ENCODE results near the gene SERPINA1.

The SERPINA1 gene

DNA sequence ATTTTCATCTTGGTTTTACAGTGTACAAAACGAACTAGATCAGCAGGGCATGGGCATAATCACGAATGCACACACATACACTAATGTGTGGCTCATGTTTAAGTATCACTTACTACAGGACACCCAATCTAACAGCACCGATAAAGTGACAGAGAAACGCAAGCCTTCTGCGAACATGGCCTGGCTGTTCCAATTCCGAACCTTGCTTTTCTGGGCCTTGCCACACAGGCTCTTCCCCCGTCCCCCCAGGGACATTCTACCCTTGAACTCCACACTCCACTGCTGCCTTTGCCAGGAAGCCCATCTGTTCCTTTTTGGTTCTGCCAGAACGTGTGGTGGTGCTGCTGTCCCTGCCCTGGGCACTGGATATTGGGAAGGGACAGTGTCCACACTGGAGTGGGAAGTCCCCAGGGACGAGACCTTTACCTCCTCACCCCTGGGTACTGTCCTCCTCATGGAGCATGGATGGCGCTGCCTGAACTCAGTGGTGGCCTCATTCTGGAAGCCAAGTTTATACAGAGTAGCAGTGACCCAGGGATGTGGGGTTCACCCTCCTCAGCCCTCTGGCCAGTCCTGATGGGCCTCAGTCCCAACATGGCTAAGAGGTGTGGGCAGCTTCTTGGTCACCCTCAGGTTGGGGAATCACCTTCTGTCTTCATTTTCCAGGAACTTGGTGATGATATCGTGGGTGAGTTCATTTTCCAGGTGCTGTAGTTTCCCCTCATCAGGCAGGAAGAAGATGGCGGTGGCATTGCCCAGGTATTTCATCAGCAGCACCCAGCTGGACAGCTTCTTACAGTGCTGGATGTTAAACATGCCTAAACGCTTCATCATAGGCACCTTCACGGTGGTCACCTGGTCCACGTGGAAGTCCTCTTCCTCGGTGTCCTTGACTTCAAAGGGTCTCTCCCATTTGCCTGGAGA, 7.9 kb downstream of the SERPINA1 start:
- DNase-seq (ENCODE audit: low read depth) = no peak
- no peak overlapping the region for H3K4me3 ChIP-seq (ENCODE audit: control insufficient read depth, low read depth, low read length)
- TF ChIP-seq, protein P1, sequence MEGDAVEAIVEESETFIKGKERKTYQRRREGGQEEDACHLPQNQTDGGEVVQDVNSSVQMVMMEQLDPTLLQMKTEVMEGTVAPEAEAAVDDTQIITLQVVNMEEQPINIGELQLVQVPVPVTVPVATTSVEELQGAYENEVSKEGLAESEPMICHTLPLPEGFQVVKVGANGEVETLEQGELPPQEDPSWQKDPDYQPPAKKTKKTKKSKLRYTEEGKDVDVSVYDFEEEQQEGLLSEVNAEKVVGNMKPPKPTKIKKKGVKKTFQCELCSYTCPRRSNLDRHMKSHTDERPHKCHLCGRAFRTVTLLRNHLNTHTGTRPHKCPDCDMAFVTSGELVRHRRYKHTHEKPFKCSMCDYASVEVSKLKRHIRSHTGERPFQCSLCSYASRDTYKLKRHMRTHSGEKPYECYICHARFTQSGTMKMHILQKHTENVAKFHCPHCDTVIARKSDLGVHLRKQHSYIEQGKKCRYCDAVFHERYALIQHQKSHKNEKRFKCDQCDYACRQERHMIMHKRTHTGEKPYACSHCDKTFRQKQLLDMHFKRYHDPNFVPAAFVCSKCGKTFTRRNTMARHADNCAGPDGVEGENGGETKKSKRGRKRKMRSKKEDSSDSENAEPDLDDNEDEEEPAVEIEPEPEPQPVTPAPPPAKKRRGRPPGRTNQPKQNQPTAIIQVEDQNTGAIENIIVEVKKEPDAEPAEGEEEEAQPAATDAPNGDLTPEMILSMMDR (conservative IDR thresholded peaks at IDR 0.05; ENCODE audit: control insufficient read depth, insufficient read depth, low read depth, low read length) = no peak

DNA sequence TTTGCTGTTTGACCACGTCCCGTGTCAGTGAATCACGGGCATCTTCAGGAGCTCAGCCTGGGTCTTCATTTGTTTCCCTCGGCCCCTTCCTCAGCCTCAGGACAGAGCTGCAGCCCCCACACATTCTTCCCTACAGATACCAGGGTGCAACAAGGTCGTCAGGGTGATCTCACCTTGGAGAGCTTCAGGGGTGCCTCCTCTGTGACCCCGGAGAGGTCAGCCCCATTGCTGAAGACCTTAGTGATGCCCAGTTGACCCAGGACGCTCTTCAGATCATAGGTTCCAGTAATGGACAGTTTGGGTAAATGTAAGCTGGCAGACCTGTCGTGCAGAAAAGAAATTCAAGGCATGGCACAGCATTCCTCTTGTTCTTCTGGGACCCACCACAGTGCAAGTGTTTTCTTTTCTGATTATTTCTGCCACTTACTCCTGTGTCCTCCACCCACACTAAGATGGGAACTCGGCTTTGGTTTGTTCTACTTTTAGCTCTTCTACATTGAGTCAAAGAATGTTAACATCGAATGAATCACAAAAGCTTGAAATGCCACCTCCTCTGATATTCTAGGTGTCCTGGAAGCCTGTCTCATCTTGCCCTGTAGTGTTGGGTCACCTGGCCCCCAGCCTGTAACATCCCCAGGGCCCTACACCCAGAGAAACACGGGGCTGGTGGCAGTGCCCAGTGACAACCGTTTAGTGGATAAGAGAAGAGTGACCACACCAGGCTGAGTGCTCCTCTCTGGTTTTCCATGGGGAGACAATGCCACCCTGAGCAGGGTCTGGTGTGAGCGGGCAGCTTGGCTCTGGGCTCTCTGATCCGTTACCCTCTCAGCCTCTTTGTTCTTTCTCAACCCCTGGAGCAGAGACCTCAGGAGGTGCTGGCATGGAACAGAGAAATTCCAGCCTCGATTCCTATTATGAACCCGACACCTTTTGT, 8.8 kb downstream of the SERPINA1 start:
- DNase-seq (ENCODE audit: low read depth) = no peak
- TF ChIP-seq, protein P1 (conservative IDR thresholded peaks at IDR 0.05; ENCODE audit: control insufficient read depth, insufficient read depth, low read depth, low read length) = no peak
- no peak overlapping the region for H3K4me3 ChIP-seq (ENCODE audit: control insufficient read depth, low read depth, low read length)

DNA sequence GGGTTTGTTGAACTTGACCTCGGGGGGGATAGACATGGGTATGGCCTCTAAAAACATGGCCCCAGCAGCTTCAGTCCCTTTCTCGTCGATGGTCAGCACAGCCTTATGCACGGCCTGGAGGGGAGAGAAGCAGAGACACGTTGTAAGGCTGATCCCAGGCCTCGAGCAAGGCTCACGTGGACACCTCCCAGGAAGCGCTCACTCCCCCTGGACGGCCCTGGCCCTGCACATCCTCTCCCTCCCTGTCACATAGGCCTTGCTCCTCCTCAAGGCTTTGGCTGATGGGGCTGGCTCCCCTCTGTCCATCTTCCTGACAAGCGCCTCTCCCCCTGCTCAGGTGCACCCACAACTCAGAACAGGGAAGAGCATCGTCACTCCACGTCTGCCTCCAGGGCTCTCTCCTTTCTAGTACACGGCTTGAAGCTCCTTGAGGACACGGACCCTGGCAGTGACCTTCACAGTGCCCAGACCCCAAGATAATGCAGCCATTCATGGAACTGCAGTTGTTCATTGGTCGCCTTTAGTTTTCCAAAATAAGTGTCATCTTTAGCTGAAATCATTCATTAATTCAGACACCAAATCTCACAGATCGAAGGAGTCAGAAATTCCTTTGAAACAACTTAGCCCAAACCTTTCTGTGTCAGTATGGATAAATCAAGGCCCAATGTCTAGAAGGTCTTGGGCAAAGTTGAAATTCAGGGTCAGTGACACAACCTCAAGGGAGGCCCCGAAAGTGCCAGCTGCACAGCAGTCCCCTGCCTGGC, 9.7 kb downstream of the SERPINA1 start:
- no peak overlapping the region for H3K4me3 ChIP-seq (ENCODE audit: control insufficient read depth, low read depth, low read length)
- no peak for DNase-seq (ENCODE audit: low read depth)
- TF ChIP-seq, protein P1 (conservative IDR thresholded peaks at IDR 0.05; ENCODE audit: control insufficient read depth, insufficient read depth, low read depth, low read length) = no peak

DNA sequence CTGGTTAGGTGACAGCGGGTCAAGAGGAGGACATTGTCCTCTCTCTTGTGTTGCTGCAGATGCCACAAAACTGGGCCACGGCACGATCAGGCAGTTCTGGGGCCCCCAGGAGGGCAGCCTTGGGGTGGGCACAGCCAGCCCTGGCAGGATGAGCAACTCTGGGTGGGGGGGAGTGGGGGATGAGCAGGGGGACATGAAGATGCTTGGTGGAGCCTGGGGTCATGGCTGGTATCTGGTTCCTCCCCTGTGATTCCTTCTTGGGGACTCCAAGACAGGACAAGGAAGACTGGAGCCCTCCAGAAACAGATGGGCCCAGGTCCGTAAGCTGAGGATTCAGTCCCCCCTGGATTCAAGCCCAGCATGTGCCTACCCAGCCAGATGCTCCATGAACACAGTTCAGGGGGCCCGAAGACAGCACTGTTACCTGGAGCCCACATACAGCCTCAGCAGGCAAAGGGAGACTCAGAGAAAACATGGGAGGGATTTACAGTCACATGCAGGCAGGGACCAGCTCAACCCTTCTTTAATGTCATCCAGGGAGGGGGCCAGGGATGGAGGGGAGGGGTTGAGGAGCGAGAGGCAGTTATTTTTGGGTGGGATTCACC, 10.4 kb downstream of the SERPINA1 start:
- no peak overlapping the region for H3K4me3 ChIP-seq (ENCODE audit: control insufficient read depth, low read depth, low read length)
- no peak for DNase-seq (ENCODE audit: low read depth)
- TF ChIP-seq, protein P1 (conservative IDR thresholded peaks at IDR 0.05; ENCODE audit: control insufficient read depth, insufficient read depth, low read depth, low read length) = no peak

DNA sequence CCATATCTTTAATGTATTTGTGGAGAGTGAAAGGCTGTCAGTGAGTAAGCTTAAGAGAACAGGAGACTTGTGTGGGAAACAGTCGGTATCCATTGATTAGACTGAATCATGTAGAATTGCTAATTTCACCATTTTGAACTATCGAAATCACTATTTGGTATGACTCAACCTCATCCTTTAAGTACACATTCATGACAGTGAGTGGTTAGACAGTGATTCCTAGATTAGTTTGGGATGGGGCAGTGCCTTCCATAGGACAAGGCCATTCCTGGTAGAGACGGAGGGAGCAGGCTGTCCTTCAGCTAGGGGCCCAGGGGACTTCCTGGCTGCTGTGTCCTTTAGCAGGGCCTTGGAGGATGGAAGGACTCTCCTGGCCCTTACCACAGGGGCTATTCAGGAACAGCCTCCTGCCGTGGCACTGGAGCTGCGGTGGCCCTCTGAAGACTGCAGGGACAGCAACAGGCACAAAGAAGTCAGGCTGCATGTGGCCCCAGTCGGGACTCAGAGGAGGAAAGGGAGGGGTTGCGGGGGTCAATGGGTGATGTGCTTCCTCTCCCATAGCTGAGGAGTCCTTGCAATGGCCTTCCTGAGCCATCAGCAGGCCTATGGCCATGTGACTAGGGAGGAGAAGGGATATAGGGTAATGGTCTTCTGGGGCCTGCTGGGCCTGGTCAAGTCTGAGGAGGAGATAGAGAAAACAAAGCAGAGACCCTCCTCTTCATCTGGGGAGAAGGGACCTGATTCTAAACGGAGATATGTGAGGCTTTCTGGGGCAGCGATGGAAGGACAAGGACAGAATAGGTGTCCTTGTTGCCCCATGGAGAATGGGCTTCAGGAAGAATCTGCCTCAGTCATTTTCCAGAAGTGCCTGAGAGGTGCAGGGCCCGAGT, 11.2 kb downstream of the SERPINA1 start:
- no peak for DNase-seq (ENCODE audit: low read depth)
- TF ChIP-seq, protein P1 (conservative IDR thresholded peaks at IDR 0.05; ENCODE audit: control insufficient read depth, insufficient read depth, low read depth, low read length) = no peak
- H3K4me3 ChIP-seq (ENCODE audit: control insufficient read depth, low read depth, low read length) = no peak overlapping the region

Measured in fibroblast of mammary gland (primary cell).